HG03159 (cell line): ENCODE data around the gene LYL1.

Source experiments
- ATAC-seq: cut with Tn5 transposase; IDR thresholded peaks from one replicate; pipeline ENCODE4 v1.9.1; 2021; ENCODE audit warnings: mild to moderate bottlenecking, moderate library complexity; ENCODE audit not compliant: unreplicated experiment

Gene LYL1

GRCh38 chr19:13077240-13077639 lies 25.4 kb downstream of the LYL1 start:
- no peak for ATAC-seq

- ATAC-seq = no peak
These were observed 25.9 kb downstream of the LYL1 start for GRCh38 chr19:13076787-13077186.

- no peak for ATAC-seq
These were observed 26.3 kb downstream of the LYL1 start for GRCh38 chr19:13076320-13076719.

GRCh38 chr19:13074378-13074777 lies 28.3 kb downstream of the LYL1 start:
- no peak for ATAC-seq

- ATAC-seq = no peak
These were observed 29.4 kb downstream of the LYL1 start for GRCh38 chr19:13073263-13073662.

- ATAC-seq = no peak
These were observed 30.3 kb downstream of the LYL1 start for GRCh38 chr19:13072188-13072908.

- no peak for ATAC-seq
These were observed 31.0 kb downstream of the LYL1 start for GRCh38 chr19:13071444-13072187.

- ATAC-seq = no peak
These were observed 32.1 kb downstream of the LYL1 start for GRCh38 chr19:13070425-13071140.

- no peak for ATAC-seq
These were observed 33.0 kb downstream of the LYL1 start for GRCh38 chr19:13069415-13070359.

GRCh38 chr19:13068085-13068846 lies 34.4 kb downstream of the LYL1 start:
- no peak for ATAC-seq

GRCh38 chr19:13066933-13067807 lies 35.5 kb downstream of the LYL1 start:
- ATAC-seq = no peak

- no peak for ATAC-seq
These were observed 36.4 kb downstream of the LYL1 start for GRCh38 chr19:13066226-13066625.

GRCh38 chr19:13064092-13064489 lies 38.6 kb downstream of the LYL1 start:
- ATAC-seq = no peak

- no peak for ATAC-seq
These were observed 39.1 kb downstream of the LYL1 start for GRCh38 chr19:13063461-13064091.

- ATAC-seq = no peak
These were observed 40.3 kb downstream of the LYL1 start for GRCh38 chr19:13062317-13062716.

- ATAC-seq = no peak
These were observed 41.4 kb downstream of the LYL1 start for GRCh38 chr19:13060964-13061927.

GRCh38 chr19:13060233-13060963 lies 42.3 kb downstream of the LYL1 start:
- no peak for ATAC-seq
